ENCODE results near the gene HBA2.
"Not testable (repeated sequence)": the region's sequence is repeated elsewhere in the genome, so short reads cannot be mapped to it uniquely, and the experiment has no call there.

The HBA2 gene

DNA sequence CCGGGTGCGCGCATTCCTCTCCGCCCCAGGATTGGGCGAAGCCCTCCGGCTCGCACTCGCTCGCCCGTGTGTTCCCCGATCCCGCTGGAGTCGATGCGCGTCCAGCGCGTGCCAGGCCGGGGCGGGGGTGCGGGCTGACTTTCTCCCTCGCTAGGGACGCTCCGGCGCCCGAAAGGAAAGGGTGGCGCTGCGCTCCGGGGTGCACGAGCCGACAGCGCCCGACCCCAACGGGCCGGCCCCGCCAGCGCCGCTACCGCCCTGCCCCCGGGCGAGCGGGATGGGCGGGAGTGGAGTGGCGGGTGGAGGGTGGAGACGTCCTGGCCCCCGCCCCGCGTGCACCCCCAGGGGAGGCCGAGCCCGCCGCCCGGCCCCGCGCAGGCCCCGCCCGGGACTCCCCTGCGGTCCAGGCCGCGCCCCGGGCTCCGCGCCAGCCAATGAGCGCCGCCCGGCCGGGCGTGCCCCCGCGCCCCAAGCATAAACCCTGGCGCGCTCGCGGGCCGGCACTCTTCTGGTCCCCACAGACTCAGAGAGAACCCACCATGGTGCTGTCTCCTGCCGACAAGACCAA lies at the start of gene HBA2:
Gene HBA2 (plus strand): TSS at position 503 of the 568 bp plus-strand sequence. CDS start 37 bp downstream, at position 540.
- DNase-seq: not testable (repeated sequence)

GRCh38 chr16:123558-124350 lies 48.9 kb upstream of the HBA2 start:
- DNase-seq: not testable (repeated sequence)

- no peak for DNase-seq
Observed at GRCh38 chr16:125011-125410, 47.7 kb upstream of the HBA2 start.

- no peak for DNase-seq
Observed at GRCh38 chr16:129075-129474, 43.6 kb upstream of the HBA2 start.

- no peak for DNase-seq
Observed at GRCh38 chr16:130533-131173, 42.0 kb upstream of the HBA2 start.

GRCh38 chr16:132120-132519 lies 40.6 kb upstream of the HBA2 start:
- DNase-seq: no peak

GRCh38 chr16:133716-134115 lies 39.0 kb upstream of the HBA2 start:
- DNase-seq: no peak

DNA sequence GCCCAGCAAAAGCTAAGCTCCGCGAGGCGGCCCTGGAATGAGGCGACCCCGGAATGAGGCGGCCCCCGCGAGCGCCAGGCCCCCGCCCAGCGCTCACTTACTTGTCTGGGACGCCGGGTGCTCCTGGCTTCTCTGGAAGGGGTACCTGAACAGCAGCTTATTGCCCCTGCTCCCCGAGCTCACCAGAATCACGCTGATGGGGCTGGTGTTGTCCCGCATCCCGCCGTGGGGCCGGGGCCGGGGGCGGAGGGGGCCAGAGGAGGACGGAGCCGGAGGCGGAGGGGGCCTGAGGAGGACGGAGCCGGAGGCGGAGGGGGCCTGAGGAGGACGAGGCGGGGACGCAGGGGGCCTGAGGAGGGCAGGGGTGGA lies 34.6 kb upstream of the HBA2 start:
- no peak for DNase-seq

DNA sequence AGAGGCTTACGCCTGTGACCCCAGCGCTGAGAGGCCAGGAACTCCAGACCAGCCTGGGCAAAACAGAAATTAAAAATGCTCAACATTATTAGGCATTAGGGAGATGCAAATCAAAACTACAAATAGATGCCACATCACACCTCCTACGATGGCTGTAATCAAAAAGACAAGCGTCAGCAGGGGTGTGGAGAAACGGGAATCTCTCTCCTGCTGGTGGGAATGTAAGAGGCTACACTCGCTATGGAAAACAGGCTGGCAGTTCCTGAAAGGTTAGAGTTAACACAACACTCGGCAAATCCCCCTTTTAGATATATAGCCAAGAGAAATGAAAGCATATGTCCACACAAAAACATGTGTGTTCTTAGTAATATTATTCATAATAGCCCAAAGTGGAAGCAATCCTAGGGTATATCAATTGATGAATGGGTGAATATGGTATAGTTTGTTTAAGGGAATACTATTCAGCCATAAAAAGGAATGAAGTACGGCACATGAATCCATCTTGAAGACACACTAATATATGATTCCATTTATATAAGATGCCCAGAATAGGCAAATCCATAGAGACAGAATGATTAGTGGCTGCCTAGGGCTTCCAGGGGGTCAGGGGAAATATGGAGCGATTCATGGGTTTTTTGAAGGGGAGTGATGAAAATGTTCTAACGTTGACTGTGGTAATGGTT lies 32.4 kb upstream of the HBA2 start:
- no peak for DNase-seq

DNA sequence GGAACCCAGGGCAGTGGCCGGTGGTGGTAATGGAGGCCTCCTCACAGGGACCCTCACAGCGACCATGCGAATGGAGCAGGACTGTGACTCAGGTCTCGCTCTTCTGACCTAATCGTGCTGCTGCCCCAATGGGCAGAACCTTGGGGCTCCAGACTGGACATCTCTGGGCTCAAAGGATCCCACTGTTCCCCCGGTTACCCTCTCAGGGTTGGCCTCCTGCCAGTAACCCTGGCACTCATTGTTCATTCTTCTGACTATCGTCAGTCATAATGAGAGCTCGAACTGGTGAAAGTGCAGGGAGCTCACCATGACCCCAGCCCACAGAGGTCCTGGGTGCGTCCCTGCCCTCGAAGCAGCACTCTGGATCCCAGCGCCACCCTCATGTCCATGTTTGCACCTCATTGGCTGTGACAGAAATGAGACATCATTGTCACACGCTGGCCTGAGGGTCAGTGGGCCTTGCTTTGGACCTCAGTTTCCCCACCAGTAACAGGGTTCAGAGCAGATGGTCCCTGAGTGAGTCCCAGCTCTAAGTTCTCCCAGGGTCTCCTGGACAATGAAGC lies 30.2 kb upstream of the HBA2 start:
- no peak for DNase-seq

GRCh38 chr16:143047-143446 lies 29.6 kb upstream of the HBA2 start:
- DNase-seq: no peak

- DNase-seq: no peak
Observed at GRCh38 chr16:143456-143855, 29.2 kb upstream of the HBA2 start.

DNA sequence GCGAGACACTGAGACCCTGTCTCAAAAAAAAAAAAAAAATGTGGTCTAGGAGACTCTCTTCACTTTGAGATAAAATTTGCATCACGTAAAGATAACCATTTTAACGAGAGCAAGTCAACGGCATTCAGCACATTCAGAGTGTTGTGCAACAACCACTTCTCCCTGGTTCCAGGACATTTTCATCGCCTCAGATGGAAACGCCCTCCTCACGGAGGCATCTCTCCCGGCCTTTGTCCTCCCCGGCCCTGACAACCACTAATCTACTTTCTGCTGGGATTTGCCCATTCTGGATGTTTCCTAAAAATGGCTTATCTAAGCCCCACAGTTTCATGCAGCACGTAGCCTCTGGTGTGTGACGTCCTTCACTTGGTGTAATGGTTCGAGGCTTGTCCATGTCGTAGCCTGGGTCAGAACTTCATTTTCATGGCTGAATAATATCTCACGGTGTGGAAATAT lies 27.9 kb upstream of the HBA2 start:
- no peak for DNase-seq

- DNase-seq: no peak
Observed at GRCh38 chr16:146646-147045, 26.0 kb upstream of the HBA2 start.

DNA sequence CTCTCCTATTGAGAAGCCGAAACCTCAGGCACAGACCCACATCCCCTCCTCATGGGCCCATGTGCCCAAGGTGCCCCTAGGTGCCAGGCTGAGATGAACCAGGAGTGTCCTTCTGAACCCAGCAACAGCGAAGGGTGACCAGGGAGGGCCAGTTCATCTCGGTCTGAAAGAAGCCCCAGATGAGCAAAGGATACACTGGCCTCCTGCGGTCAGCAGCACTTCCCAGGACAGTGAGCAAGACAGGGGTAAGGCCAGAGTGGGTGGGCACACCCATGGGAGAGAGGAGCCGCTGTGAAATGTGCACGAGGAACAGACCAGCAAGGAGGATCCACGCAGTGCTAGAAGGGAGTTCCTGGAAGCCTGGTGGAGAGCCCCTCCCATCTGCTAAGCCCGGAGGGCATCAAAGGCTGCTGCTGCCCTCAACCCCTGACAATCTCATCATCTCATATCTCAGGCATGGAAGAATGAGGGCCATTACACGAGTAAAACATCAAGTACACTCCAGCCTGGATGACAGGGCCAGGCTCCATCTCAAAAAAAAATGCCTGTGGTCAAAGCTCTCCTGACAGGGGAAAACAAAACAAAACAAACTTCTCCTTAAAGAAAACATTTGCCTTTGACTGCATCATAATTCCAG lies 23.5 kb upstream of the HBA2 start:
- DNase-seq: no peak

- DNase-seq: no peak
Observed at GRCh38 chr16:152141-153128, 20.2 kb upstream of the HBA2 start, which contains the start of gene HBZ. TSS of gene HBZ (plus strand) at chr16:152644. CDS start at chr16:152910, 266 bp downstream.

DNA sequence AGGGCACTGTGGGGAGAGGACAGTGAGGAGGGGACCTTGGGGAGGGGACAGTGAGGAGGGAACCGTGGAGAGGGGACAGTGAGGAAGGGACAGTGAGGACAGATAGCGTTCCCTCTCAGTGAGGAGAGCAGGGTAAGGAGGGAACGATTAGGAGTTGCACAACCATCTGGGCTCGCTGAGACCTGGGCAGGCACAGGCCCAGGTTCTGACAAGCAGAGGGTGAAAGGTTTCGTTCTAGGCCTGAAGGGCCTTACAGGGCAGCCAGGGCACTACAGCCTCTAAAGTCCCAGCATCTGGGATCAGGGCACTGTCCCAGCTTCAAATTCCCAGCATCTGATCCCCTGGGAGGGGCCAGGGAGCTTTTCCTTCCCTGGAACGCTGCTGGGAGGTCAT lies 19.6 kb upstream of the HBA2 start:
- not testable (repeated sequence) for DNase-seq

- not testable (repeated sequence) for DNase-seq
Observed at GRCh38 chr16:153550-154216, 19.0 kb upstream of the HBA2 start.

- no peak for DNase-seq
Observed at GRCh38 chr16:154217-155030, 18.3 kb upstream of the HBA2 start.

DNA sequence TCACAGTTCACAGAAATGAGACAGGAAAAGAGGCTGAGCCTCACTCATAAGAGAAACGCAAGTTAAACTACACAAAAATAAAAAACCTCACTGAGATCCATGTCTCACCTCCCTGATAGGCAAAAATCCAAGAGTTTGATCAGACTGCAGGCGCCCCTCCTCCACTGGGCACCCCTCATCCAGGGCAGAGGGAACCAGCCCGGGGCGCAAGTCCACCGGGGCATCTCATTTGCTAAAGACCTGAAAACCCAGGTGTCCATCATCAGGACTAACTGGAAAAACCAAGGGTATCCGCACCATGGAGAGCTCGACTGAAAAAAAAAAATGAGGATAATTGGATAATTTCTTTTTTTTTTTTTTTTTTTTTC lies 17.7 kb upstream of the HBA2 start:
- no peak for DNase-seq
